ENCODE data around the gene TRMU.

The TRMU gene

DNA sequence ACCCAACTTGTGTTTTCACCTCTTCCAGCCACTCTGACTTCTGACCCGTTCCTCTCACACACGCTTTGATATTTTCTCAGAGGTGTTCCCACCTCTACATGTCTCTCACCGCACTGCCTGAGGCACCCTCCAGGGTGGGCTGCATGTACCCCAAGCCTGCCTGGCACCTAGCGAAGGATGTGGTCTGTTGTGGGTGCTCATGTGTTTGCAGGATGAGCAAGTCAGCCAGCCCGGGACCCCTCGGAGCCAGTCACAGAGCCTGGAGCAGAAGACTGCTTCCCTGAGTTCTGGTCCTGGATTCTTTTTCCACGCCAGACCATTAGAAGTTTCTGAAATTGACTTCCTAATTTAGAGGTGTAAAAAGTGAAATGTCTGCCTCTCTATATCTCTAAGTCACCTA is 35.0 kb upstream of the TRMU start:
- no peak for ATAC-seq
- TF ChIP-seq ZNF565 (CRISPR knock-in tag; conservative IDR thresholded peaks at IDR 0.05; ENCODE audit: low read depth) = no peak

DNA sequence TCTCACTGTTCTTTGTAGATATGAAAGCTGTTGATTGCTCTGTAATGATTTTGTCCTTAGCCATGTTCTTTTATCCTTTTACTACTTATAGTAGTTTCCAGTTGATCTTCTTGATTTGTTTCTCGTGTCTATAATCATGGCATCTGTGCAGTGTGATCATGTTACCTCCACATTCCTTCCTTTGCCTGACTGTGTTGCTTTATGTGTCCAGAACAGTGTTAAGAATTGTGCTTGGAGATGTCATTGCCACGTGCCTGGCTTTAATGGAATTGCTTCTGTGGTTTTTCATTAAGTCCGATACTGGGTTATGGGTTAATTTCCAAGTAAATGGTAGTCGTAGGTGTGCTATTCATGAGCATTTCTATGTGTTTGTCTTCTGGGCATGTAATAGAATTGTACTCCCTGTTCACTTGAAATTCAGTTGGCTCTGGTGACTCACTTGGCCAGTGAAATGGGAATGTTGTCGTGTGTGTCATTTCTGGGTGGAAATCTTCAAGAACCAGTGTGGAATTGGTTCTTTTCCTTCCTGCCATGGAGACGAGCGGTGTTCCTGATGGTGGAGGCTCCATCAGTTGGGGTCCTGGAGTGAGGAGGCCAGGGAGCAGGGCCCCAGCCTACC is 32.1 kb upstream of the TRMU start:
- TF ChIP-seq, protein P1, sequence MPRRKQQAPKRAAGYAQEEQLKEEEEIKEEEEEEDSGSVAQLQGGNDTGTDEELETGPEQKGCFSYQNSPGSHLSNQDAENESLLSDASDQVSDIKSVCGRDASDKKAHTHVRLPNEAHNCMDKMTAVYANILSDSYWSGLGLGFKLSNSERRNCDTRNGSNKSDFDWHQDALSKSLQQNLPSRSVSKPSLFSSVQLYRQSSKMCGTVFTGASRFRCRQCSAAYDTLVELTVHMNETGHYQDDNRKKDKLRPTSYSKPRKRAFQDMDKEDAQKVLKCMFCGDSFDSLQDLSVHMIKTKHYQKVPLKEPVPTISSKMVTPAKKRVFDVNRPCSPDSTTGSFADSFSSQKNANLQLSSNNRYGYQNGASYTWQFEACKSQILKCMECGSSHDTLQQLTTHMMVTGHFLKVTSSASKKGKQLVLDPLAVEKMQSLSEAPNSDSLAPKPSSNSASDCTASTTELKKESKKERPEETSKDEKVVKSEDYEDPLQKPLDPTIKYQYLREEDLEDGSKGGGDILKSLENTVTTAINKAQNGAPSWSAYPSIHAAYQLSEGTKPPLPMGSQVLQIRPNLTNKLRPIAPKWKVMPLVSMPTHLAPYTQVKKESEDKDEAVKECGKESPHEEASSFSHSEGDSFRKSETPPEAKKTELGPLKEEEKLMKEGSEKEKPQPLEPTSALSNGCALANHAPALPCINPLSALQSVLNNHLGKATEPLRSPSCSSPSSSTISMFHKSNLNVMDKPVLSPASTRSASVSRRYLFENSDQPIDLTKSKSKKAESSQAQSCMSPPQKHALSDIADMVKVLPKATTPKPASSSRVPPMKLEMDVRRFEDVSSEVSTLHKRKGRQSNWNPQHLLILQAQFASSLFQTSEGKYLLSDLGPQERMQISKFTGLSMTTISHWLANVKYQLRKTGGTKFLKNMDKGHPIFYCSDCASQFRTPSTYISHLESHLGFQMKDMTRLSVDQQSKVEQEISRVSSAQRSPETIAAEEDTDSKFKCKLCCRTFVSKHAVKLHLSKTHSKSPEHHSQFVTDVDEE (CRISPR knock-in tag; IDR thresholded peaks at IDR 0.05) = no peak
- TF ChIP-seq GLIS3 (CRISPR knock-in tag; IDR thresholded peaks at IDR 0.05) (no peak), ARNTL (CRISPR knock-in tag; IDR thresholded peaks at IDR 0.05; ENCODE audit: borderline replicate concordance, low read depth) (no peak), CSDC2 (CRISPR knock-in tag; IDR thresholded peaks at IDR 0.05) (no peak), ZNF565 (CRISPR knock-in tag; conservative IDR thresholded peaks at IDR 0.05; ENCODE audit: low read depth) (no peak), OSR1 (CRISPR knock-in tag; IDR thresholded peaks at IDR 0.05) (no peak), TCF4 (CRISPR knock-in tag; IDR thresholded peaks at IDR 0.05; ENCODE audit: borderline replicate concordance) (no peak)
- ATAC-seq = peak; percentile 76

DNA sequence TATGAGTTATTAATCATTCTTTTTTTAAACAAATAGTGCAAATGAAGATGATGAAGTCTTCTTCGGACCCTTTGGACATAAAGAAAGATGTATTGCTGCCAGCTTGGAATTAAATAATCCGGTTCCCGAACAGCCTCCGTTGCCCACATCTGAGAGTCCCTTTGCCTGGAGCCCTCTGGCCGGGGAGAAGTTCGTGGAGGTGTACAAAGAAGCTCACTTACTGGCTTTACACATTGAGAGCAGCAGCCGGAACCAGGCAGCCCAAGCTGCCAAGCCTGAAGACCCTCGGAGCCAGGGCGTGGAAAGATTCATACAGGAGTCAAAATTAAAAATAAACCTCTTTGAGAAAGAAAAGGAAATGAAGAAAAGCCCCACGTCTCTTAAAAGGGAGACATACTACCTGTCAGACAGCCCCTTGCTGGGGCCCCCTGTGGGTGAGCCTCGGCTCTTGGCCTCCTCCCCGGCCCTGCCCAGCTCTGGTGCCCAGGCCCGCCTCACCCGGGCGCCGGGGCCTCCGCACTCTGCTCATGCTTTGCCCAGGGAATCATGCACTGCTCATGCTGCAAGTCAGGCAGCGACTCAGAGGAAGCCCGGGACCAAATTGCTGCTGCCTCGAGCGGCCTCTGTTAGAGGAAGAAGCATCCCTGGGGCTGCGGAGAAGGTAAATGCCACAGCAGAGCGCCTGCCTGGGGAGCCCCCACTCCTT is 27.1 kb upstream of the TRMU start:
- TF ChIP-seq, protein P2, sequence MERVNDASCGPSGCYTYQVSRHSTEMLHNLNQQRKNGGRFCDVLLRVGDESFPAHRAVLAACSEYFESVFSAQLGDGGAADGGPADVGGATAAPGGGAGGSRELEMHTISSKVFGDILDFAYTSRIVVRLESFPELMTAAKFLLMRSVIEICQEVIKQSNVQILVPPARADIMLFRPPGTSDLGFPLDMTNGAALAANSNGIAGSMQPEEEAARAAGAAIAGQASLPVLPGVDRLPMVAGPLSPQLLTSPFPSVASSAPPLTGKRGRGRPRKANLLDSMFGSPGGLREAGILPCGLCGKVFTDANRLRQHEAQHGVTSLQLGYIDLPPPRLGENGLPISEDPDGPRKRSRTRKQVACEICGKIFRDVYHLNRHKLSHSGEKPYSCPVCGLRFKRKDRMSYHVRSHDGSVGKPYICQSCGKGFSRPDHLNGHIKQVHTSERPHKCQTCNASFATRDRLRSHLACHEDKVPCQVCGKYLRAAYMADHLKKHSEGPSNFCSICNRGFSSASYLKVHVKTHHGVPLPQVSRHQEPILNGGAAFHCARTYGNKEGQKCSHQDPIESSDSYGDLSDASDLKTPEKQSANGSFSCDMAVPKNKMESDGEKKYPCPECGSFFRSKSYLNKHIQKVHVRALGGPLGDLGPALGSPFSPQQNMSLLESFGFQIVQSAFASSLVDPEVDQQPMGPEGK (CRISPR knock-in tag; IDR thresholded peaks at IDR 0.05; ENCODE audit: borderline replicate concordance) = no peak
- TF ChIP-seq TOX (CRISPR knock-in tag; IDR thresholded peaks at IDR 0.05; ENCODE audit: borderline replicate concordance) (no peak), SNAI2 (CRISPR knock-in tag; IDR thresholded peaks at IDR 0.05) (no peak), ZNF8 (CRISPR knock-in tag; IDR thresholded peaks at IDR 0.05) (no peak), ZFP30 (CRISPR knock-in tag; IDR thresholded peaks at IDR 0.05) (no peak), OSR1 (CRISPR knock-in tag; IDR thresholded peaks at IDR 0.05) (no peak), ZC3H10 (CRISPR knock-in tag; IDR thresholded peaks at IDR 0.05) (no peak), RARB (CRISPR knock-in tag; IDR thresholded peaks at IDR 0.05) (no peak), CSDC2 (CRISPR knock-in tag; IDR thresholded peaks at IDR 0.05) (no peak), ESRRG (CRISPR knock-in tag; IDR thresholded peaks at IDR 0.05) (no peak), ZNF70 (CRISPR knock-in tag; IDR thresholded peaks at IDR 0.05) (no peak)
- TF ChIP-seq, protein P3, sequence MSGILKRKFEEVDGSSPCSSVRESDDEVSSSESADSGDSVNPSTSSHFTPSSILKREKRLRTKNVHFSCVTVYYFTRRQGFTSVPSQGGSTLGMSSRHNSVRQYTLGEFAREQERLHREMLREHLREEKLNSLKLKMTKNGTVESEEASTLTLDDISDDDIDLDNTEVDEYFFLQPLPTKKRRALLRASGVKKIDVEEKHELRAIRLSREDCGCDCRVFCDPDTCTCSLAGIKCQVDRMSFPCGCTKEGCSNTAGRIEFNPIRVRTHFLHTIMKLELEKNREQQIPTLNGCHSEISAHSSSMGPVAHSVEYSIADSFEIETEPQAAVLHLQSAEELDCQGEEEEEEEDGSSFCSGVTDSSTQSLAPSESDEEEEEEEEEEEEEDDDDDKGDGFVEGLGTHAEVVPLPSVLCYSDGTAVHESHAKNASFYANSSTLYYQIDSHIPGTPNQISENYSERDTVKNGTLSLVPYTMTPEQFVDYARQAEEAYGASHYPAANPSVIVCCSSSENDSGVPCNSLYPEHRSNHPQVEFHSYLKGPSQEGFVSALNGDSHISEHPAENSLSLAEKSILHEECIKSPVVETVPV (CRISPR knock-in tag; IDR thresholded peaks at IDR 0.05) = no peak
- no peak for ATAC-seq

DNA sequence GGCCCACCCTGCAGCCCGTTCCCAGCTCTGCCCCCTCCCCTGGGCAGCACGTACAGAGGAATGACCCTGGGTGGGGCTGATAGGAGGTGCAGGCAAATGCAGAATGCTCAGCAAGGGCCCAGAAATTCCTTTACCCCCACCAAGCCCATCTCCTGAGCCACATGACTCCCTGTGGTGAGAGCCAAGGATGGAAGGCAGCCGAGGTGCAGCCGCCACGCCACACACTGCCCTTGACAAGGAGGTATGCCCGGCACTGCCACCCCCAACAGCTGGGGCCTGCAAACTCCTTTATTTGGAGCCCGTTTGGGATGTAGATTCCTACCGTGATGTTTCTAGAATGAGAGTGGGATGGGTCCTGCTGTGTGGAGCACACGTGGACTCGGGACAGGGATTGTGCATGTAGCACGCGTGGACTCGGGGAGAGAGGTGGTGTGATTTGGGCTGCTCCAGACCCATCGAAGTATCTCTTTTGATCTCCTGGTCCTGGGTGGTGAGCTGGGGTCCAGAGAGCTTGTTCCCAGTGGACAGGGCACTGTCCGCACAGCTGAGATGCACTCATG is 25.9 kb upstream of the TRMU start:
- ATAC-seq = no peak
- TF ChIP-seq ISL1 (CRISPR knock-in tag; IDR thresholded peaks at IDR 0.05) = no peak
- no peak for TF ChIP-seq ZFP3 (CRISPR knock-in tag; IDR thresholded peaks at IDR 0.05)
- TF ChIP-seq, protein P3 (CRISPR knock-in tag; IDR thresholded peaks at IDR 0.05) = no peak
- TF ChIP-seq, protein P1 (CRISPR knock-in tag; IDR thresholded peaks at IDR 0.05) = no peak
- no peak for TF ChIP-seq ZNF70 (CRISPR knock-in tag; IDR thresholded peaks at IDR 0.05)
- TF ChIP-seq PPARA (CRISPR knock-in tag; IDR thresholded peaks at IDR 0.05; ENCODE audit: borderline replicate concordance) = no peak
- TF ChIP-seq, protein P4, sequence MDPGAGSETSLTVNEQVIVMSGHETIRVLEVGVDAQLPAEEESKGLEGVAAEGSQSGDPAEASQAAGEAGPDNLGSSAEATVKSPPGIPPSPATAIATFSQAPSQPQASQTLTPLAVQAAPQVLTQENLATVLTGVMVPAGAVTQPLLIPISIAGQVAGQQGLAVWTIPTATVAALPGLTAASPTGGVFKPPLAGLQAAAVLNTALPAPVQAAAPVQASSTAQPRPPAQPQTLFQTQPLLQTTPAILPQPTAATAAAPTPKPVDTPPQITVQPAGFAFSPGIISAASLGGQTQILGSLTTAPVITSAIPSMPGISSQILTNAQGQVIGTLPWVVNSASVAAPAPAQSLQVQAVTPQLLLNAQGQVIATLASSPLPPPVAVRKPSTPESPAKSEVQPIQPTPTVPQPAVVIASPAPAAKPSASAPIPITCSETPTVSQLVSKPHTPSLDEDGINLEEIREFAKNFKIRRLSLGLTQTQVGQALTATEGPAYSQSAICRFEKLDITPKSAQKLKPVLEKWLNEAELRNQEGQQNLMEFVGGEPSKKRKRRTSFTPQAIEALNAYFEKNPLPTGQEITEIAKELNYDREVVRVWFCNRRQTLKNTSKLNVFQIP (CRISPR knock-in tag; IDR thresholded peaks at IDR 0.05; ENCODE audit: borderline replicate concordance, low read depth) = no peak
- no peak for TF ChIP-seq OSR1 (CRISPR knock-in tag; IDR thresholded peaks at IDR 0.05)
- no peak for TF ChIP-seq GLIS3 (CRISPR knock-in tag; IDR thresholded peaks at IDR 0.05)
- TF ChIP-seq ARNTL (CRISPR knock-in tag; IDR thresholded peaks at IDR 0.05; ENCODE audit: borderline replicate concordance, low read depth) = no peak
- no peak for TF ChIP-seq TOX (CRISPR knock-in tag; IDR thresholded peaks at IDR 0.05; ENCODE audit: borderline replicate concordance)
- no peak for TF ChIP-seq ZNF565 (CRISPR knock-in tag; conservative IDR thresholded peaks at IDR 0.05; ENCODE audit: low read depth)
- no peak for TF ChIP-seq SNAI2 (CRISPR knock-in tag; IDR thresholded peaks at IDR 0.05)
- no peak for TF ChIP-seq ESRRG (CRISPR knock-in tag; IDR thresholded peaks at IDR 0.05)
